Measurements from ENCODE around the gene SMARCA2.

- TF ChIP-seq POLR2A (IDR thresholded peaks at IDR 0.05): no peak
- TF ChIP-seq CTCF (IDR thresholded peaks at IDR 0.05): no peak
Measured at GRCh38 chr9:2018162-2018643, 3.1 kb downstream of the SMARCA2 start.

Measured in adrenal gland (tissue), 5 donors.